HG03066 (cell line): Measurements from ENCODE around the gene CD8B2.
"Not testable (repeated sequence)": the region's sequence is repeated elsewhere in the genome, so short reads cannot be mapped to it uniquely, and the experiment has no call there.

ENCODE experiments used
- ATAC-seq: cut with Tn5 transposase; IDR thresholded peaks from one replicate; pipeline ENCODE4 v1.9.1; 2021; ENCODE audit warnings: low read depth; ENCODE audit not compliant: unreplicated experiment

CD8B2 gene

DNA sequence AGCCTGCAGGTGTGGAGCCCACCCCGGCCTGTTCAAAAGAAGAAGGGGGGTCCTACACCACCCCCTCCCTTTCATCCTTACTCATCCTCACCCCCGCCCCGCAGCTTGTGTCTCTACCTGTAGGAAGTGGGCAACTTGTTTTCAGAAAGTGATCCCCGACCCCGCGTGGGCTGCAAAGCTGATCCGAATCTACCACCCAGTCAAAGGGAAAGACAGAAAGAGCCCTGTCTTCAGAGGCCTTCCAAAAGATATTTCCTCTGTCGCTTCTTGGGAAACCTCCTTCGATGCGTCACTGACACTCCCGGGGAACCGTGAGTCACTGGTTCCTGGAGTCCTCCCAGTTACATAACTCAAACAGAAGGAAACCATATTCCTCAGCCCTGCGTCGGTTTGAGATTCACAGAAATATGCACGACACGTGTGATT is 24.3 kb downstream of the CD8B2 start:
- ATAC-seq, result not testable (repeated sequence)

DNA sequence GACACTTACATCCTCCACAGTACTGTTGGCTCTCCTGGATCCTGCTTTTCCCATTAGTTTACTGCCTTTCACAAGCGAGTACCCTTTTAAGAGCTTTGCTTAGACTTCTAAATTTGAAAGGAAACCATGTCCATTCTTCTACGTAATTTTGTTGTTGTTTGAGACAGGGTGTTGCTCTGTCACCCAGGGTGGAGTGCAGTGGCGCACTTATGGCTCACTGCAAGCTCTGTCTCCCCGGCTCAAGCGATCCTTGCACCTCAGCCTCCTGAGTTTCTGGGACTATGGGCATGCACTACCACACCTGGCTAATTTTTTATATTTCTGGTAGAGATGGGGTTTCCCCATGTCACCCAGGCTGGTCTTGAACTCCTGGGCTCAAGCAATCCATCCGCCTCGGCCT is 24.8 kb downstream of the CD8B2 start:
- not testable (repeated sequence) for ATAC-seq

DNA sequence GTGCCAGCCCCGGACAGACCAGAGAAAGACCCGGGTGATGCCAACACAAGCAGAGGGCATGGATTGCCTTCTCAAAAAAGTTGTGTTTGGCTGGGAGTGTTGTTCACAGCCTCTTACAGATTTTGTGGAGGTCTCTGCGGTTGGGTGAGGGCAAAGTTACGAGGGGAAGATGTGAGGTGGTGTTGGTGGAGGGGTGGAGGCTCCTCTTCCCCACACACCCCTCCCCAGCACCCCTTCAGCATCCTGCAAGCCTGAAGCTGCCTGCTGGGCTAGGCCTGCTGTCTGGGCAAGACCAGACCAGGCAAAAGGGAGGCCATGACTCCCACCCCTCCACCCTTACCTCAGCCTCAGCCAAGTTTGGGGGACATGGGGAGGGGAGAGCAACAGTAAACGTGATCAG is 26.2 kb downstream of the CD8B2 start:
- not testable (repeated sequence) for ATAC-seq

DNA sequence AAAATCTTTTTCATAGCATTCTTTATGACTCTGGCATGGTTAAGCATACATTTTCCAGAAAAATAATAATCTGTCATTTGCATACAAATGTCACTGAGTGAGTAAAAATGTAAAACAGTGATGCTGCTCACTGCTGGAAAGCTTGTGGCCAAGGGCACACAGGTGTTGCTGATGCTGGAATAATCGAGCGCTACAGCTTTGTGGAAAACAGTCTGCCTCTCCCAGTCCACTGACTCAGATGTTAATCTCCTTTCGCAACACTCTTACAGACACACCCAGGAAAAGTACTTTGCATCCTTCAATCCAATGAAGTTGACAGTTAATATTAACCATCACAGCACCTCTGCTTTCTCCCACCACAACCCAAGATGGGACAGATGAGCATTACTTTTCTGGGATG is 27.7 kb downstream of the CD8B2 start:
- ATAC-seq, result not testable (repeated sequence)

DNA sequence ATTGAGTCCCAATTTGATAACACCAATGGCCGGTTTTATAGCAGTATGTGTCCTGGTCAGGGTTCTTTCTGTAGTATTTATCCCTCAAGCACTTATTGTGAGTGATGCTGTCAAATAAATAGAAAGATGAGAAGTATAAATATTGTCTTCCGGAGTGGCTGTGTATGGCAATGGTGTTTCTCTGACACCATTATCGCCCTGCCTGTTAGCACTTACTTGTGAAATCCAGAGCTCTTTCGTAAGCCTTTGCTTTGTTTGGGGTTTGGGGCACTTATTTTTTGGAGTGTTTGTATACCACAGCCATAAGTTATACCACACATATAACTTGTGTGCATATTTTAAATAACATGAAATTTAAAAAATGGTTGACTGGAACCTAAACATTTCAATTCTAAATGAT is 29.3 kb downstream of the CD8B2 start:
- no peak for ATAC-seq

DNA sequence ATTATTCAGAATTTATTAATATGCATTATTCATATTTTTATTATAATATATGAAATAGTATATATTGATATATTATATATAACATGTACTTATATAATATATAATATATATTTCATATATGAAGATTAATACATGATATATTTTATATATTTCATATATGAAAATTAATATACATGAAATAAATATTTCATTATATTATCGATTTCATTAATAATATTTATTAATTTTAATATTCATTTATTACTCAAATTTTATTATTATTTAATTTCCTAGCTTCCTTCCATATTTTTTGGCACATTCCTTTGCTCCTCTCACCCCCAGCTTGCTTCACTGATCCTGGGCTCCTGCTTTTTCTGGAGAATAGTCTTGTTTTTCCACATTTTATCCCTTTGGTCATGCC is 29.7 kb downstream of the CD8B2 start:
- ATAC-seq, result no peak

DNA sequence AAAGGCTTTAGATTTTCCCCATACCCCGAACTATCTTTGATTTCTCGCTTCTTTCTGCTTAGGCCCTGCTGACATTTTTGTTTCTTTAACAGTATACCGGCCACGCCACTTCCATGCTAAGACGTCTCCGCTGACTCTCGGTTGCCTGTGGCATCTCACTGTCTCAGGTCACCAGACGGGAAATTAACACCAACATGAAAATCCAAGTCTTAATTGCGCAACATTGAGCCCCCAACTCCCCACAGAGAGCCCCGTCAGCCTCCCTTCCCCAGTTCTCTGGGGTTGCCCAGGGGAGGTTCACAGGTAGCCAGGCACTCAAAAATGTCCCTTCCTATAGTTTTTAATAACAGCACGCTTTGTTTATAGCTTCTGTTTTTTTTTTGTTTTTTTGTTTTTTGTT is 30.2 kb downstream of the CD8B2 start:
- no peak for ATAC-seq

DNA sequence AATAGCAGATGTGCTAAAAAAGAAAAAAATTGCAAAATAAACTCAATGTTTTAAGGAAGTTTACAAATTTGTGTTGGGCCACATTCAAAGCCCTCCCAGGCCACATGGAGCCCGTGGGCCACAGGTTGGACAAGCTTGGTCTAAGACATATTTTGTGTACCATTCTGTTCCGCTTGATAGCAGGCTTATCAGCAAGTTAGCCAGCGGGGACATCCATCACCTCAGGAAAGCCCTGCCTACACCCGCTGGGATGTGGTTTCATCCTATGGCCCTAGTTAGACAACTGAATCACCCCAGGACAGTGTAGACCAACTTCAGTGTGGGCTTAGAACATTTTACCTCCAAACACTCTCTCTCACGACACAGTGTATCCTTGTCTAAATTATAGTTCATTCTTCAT is 32.6 kb downstream of the CD8B2 start:
- no peak for ATAC-seq

DNA sequence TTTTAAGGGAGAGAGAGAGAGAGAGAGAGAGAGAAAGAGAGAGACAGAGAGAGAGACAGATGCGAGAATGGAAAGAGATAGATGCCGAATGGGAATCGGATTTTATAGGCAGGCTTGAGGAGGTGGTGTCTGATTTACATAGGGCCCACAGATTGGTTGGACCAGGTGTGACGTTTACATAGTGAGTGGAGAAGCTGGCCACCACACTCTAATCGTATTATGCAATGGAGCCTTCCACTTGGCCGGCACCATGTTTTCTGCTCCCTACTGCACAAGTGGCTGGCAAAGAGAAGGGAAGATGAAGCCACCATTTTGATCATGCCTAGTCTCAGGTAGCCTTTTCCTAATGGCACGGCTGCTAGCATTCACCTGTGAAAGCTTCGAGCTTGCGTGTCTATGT is 33.9 kb downstream of the CD8B2 start:
- ATAC-seq, result no peak

DNA sequence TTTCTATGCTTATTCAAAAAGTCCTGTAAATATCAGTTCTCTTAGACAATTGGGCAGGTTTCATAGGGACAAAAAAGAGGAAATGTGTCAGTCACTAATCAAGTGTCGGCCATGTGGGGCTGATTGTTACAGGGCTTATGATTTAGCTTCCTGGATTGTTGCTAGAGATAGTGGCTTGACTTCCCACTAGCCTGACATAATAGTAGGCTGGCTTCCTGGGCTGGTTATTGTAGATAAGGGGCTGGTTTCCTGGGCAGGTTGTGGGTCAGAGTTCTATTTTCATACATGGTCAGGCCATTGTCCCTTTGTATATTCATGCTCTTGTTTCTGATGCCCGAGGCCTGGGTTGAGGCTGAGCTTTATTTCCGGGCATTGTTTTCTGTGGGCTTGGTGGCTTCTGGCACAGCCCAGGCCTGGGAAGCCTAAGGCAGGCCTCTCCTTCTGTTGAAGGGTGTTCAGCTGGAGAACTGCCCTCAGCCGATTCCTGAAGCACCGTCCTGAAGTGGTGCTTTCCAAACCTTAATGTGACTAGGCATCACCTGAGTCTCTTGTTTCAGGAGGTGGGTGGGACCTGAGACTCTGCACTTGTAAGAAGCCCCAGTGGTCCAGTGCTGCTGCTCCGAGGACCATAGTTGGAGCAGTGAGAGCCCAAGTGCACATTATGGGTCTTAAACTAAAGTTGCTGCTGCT is 37.0 kb downstream of the CD8B2 start:
- ATAC-seq, result no peak

DNA sequence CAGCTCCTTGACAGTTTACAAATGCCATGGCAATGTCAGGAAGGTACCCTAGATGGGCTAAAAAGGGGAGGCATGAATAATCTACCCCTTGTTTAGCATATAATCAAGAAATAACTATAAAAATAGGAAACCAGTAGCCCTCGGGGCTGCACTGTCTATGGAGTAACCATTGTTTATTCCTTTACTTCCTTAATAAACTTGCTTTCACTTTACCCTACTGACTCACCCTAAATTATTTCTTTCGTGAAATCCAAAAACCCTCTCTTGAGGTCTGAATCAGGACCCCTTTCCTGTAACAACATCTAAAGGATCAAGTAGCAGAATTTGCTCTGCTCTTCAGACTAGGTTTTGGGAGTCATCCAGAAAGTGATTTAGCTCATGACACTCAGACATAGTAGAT is 43.7 kb downstream of the CD8B2 start:
- ATAC-seq, result no peak

DNA sequence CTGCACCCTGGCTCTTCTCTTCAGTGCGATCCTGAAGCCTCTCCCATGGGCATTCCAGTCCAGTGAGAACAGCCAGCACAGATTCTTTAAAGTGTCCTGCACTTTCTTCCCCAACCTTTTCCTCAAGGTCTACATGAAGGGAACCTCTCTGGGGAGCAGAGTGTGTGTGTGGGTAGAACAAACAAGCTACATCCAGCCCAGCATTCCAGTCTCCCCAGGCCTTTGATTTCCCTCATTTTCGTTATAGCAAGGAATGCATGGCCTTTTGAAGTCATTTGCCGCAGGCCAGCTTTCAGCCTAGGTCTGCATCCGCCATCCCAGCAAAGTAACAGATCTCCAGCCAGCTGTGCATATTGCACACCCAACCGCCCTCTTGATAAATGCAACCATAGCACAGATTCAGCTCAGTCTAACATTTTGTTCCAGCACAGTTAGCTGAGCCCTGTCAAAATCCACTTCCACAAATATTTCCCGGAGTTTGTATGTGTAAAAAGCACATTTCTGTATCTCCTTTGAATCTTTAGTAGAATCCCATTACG is 44.6 kb downstream of the CD8B2 start:
- ATAC-seq, result no peak

DNA sequence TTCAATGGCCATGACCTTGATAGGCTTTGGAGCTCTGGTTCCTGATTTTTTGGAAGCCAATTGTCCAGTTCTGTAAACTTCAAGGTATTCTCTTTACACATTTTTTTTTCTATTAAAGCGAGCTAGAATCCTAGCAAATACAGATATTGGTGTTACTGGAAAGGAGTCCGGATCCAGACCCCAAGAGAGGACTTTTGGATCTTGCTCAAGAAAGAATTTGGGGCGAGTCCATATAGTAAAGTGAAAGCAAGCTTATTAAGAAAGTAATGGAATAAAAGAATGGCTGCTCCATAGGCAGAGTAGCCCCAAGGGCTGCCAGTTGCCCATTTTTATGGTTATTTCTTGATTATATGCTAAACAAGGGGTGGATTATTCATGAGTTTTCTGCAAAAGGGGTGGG is 45.1 kb downstream of the CD8B2 start:
- ATAC-seq, result no peak

DNA sequence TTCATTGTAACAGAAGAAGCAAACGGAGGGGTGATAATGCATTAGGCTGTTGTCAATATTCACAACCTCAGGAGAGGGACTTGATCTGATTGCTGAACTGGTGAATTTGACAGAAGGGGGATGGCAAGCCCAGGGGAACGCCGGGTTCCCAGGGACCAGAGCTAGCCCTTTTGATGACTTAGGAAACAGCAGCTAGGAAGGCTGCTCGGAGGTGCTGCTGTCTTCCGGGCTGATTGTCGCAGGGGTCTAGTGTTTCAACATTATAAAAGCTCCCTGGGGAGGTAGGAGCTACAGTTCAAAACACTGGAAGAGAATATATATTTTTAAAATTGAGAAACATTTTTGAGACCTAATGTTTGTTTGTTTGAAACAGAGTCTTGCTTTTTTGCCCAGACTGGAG is 47.3 kb downstream of the CD8B2 start:
- no peak for ATAC-seq

DNA sequence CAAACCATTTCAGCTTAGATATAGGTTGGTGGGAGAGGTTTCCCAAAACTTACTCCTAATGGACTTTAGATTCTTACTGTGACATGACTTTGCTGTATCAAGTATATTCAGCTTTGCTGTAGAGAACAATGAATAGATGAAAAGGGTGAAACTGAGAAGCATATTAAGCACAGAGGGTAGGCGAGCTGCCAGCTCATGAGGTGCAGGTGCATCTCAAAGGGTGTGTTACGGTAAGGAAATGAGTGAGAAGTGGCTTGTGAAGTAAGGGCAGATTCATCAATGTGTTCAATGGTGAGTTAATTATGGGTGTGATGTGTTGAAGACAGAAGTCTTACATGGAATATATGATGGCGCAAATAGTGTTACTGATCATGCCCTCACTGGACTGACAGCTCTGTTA is 49.3 kb downstream of the CD8B2 start:
- no peak for ATAC-seq

DNA sequence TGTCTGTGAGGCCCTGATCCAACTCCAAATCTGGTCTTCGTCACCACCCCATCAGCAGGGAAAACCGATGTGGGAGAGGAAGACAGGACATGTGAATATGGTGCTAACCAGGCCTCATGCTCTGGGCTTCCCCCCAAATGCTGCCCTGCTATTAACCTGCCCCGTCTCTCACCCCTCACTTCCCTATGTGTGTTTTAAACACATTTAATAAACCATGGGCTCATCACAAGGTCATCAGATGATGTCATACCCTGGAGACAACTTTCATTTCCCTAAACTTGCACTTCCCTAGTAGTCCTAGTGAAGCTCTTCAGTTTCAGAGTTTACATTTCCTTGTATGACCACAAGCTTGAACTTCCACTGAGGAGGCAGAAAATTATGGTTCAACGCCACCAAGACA is 49.9 kb downstream of the CD8B2 start:
- no peak for ATAC-seq

DNA sequence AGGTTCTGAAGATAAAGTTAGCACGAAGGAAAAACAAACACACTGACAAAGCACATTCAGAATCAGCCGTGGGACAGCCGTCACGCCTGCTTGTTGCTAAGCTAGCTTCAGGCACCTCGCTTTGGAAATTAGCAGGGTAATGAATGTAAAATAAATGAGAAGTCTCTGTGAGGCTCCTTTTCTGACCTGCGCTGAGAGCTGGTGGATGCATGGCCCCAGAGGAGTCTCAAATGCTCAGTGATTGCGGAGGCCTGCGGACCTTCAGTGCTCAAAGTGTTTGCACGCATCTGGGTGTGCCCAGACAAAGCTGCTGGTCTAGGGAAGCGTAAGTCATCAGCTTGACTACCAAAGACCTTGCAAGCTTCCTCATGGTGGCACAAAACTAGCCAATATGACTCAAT is 50.6 kb downstream of the CD8B2 start:
- no peak for ATAC-seq

DNA sequence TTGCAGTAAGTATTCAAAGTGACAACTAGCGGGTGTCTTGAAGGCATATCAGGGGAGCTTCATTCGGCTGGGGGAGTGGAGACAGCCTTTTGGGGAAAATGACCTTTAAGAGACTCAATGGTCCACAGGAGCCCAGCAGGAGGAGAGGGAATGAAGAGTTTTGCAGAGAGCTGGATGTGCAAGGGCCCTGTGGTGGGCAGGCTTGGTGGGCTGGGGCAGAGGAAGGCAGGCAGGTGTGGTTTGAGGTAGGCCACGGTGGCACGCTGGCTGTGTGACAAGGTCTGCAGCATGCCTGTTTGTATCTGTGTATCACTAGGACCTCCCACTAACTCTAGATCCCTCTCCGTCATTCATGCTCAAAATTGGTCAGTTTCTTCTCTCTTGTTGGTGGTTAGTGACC is 53.7 kb downstream of the CD8B2 start:
- ATAC-seq, result no peak

DNA sequence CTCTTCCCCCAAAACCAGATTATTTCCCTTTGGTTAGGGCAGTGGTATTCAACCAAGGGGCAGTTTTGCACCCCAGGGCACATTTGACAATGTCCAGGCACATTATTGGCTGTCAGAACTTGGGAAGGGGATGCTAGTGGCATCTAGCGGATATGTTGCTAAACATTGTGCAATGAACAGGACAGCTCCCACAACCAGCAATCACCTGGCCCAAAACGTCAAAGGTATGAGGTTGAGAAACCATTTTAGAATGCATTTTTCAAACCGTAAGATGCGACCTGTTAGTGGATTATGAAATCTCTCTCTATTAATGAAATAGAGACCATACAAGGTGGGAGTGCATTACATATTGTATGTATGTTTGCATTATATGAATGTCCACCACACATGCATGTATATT is 54.2 kb downstream of the CD8B2 start:
- ATAC-seq, result no peak

DNA sequence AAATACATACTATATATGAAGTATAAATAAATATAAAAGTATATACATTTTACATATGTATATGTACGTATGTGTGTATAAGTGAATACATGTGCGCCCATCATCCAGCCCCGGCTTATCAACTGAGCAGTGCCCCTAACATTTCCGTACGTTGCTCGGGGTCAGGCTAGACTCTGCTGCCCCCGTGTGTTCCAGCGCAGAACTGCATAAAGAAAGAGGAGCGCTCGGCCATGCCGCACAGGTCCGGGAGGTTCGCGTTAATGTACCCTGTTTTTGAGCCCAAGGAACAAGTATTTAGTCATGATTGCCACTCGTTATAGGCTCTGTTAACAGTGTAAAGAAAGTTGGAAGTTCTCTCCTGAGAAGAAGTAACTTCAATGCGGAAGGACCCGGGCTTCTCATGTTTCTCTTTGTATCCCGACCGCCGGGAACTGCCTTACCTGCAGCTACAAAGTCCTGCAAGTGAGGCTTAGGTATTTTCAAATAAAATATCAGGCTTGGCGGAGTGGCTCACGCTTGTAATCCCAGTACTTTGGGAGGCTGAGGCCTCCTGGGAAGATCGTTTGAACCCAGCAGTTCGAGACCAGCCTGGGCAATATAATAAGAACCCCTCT is 55.7 kb downstream of the CD8B2 start:
- ATAC-seq, result peak; percentile 92

DNA sequence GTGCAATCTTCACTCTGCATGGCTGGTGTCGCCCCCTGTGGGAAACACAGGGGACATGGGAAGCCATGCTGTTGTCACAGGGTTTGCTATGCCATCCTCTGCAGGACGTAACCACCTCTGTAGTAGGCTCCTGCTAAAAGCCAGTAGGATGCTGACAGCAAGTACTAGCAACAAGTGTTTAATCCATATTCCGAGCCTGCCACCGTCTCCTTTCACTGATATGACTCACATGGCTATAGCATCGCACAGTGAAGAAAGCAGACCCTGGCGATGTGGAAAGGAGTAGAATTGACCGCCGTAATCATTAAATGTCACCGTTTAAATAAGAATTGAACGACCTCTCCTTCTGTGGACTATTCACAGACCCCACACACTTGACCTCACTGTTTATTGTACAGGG is 57.8 kb downstream of the CD8B2 start:
- no peak for ATAC-seq

DNA sequence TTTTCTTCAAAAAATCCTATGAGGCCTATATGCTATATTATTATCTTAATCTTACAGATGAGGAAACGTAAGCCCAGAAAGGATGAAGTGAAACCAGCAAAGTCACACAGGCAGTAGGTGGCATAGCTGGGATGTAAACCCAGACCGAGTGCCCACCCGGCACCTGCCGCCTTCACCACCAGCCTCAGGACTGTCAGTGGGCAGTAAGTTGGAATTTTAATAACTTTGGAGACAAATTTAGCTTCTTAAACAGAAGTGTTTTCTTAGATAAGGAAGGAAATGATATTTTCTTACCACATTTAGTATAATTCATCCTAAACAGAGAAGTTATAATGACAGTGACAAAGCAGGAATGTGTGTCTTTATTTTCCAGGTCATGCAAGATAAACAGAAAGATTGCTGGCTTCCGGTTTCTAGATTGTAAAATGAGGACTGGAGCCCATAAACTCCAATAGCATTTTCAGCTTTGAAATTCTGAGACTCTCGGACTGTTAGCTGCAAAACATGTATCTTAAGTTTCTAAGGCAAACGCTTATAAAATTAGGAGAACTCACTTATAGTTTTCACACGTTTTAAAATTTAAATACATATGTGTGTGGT is 59.3 kb downstream of the CD8B2 start:
- ATAC-seq, result no peak
